ENCODE data around the gene MBTPS1.

GRCh38 chr16:84052071-84052622 lies 64.6 kb downstream of the MBTPS1 start:
- TF ChIP-seq POLR2A (IDR thresholded peaks at IDR 0.05) = no peak
- TF ChIP-seq POLR2AphosphoS5 (IDR thresholded peaks at IDR 0.05) = no peak
- TF ChIP-seq, protein P1, sequence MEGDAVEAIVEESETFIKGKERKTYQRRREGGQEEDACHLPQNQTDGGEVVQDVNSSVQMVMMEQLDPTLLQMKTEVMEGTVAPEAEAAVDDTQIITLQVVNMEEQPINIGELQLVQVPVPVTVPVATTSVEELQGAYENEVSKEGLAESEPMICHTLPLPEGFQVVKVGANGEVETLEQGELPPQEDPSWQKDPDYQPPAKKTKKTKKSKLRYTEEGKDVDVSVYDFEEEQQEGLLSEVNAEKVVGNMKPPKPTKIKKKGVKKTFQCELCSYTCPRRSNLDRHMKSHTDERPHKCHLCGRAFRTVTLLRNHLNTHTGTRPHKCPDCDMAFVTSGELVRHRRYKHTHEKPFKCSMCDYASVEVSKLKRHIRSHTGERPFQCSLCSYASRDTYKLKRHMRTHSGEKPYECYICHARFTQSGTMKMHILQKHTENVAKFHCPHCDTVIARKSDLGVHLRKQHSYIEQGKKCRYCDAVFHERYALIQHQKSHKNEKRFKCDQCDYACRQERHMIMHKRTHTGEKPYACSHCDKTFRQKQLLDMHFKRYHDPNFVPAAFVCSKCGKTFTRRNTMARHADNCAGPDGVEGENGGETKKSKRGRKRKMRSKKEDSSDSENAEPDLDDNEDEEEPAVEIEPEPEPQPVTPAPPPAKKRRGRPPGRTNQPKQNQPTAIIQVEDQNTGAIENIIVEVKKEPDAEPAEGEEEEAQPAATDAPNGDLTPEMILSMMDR (IDR thresholded peaks at IDR 0.05) = no peak
